Fibroblast of lung (primary cell): Measurements from ENCODE around the gene DMRTC2. TPM values are rescaled to one million over a fixed set of nuclear protein-coding genes. Genes with fewer than 3 reads are reported as not detected.

Source experiments
- DNase-seq, 2 donors: peaks; one replicate each; pipeline versions ENCODE4 v3.0.0 to v3.0.0-alpha.2; 2010; ENCODE audit warnings: low read depth in 2 of 2
- H2AFZ ChIP-seq: 2 replicates; pipeline ENCODE4 v1.5.1; 2012; ENCODE audit warnings: low read length, control low read depth, inconsistent platforms
- H3K27ac ChIP-seq: 2 replicates; pipeline ENCODE4 v1.5.1; 2011; ENCODE audit warnings: low read length, control low read depth; ENCODE audit not compliant: insufficient read depth
- H3K27me3 ChIP-seq: 2 replicates; pipeline ENCODE4 v1.5.1; 2011; ENCODE audit warnings: mild to moderate bottlenecking, low read length; ENCODE audit not compliant: control insufficient read depth, insufficient read depth
- H3K36me3 ChIP-seq: 2 replicates; pipeline ENCODE4 v1.5.1; 2011; ENCODE audit warnings: low read length; ENCODE audit not compliant: control insufficient read depth, insufficient read depth
- H3K4me1 ChIP-seq: 2 replicates; pipeline ENCODE4 v1.5.1; 2011; ENCODE audit warnings: low read length; ENCODE audit not compliant: control insufficient read depth, insufficient read depth; ENCODE audit errors: extremely low read depth
- H3K4me2 ChIP-seq: 2 replicates; pipeline ENCODE4 v1.5.1; 2011; ENCODE audit warnings: low read length, control low read depth; ENCODE audit not compliant: insufficient read depth; ENCODE audit errors: extremely low read depth
- H3K4me3 ChIP-seq, 4 experiments: fragments of 200-600 bp in 1 of 4; sonication (generic) in 1 of 4; replicated peaks in 1 of 4; 2 replicates each; pipeline ENCODE4 v1.5.1; 2011 to 2016; ENCODE audit warnings: low read length in 4 of 4, low read depth in 3 of 4, mild to moderate bottlenecking in 3 of 4, control low read depth in 2 of 4, inconsistent platforms in 1 of 4, mixed read lengths in 1 of 4; ENCODE audit not compliant: insufficient read depth in 1 of 4; ENCODE audit errors: control extremely low read depth in 1 of 4
- H3K79me2 ChIP-seq: 2 replicates; pipeline ENCODE4 v1.5.1; 2012; ENCODE audit warnings: mild to moderate bottlenecking, low read length, inconsistent platforms; ENCODE audit not compliant: control insufficient read depth, insufficient read depth
- H3K9ac ChIP-seq: 2 replicates; pipeline ENCODE4 v1.5.1; 2011; ENCODE audit warnings: mild to moderate bottlenecking, low read length, control low read depth; ENCODE audit not compliant: insufficient read depth
- H3K9me3 ChIP-seq: 2 replicates; pipeline ENCODE4 v1.5.1; 2012; ENCODE audit warnings: low read depth, low read length; ENCODE audit not compliant: control insufficient read depth, insufficient read depth
- H4K20me1 ChIP-seq: 2 replicates; pipeline ENCODE4 v1.5.1; 2011; ENCODE audit warnings: low read length; ENCODE audit not compliant: control insufficient read depth, insufficient read depth; ENCODE audit errors: extremely low read depth
- CTCF ChIP-seq, 2 donors: IDR thresholded peaks in 1 of 2; conservative IDR thresholded peaks in 1 of 2; 1 replicate in 1 of 2; 2 replicates in 1 of 2; pipeline ENCODE4 v1.5.1; 2011 to 2012; ENCODE audit warnings: low read length in 2 of 2, control low read depth in 1 of 2, inconsistent platforms in 1 of 2, low read depth in 1 of 2, mild to moderate bottlenecking in 1 of 2
- EZH2 ChIP-seq: IDR thresholded peaks from 2 replicates; pipeline ENCODE4 v1.5.1; 2012; ENCODE audit warnings: low read length, control low read depth, mild to moderate bottlenecking; ENCODE audit errors: missing control alignments
- polyA plus RNA-seq, 2 donors: library from polyadenylated mRNA; depleted of rRNA in 1 of 2; stranded (reverse) in 1 of 2; unstranded in 1 of 2; fragments of >200 nt; gene quantifications; 2 replicates each; pipeline ENCODE4 v1.2.1, GENCODE V29; 2011 to 2012; ENCODE audit warnings: missing spikeins in 1 of 2
- total RNA-seq: library from RNA; depleted of rRNA; stranded (reverse); fragments of >200 nt; gene quantifications from 2 replicates; pipeline ENCODE4 v1.2.1, GENCODE V29; 2014

Gene DMRTC2
- total and polyA plus RNA-seq, 2 donors (not counting 1 experiment from before 2014, with no cell fraction given), result not detected

GRCh38 chr19:41853344-41853743 is 8.5 kb downstream of the DMRTC2 start:
- no peak for DNase-seq
- no peak overlapping the region for H2AFZ ChIP-seq
- no peak overlapping the region for H3K4me2 ChIP-seq
- no peak overlapping the region for H3K9ac ChIP-seq
- TF ChIP-seq CTCF (conservative IDR thresholded peaks at IDR 0.05 in 1 of 2, IDR thresholded peaks at IDR 0.05 in 1 of 2; ENCODE audit: low read depth in 1 of 2, low read length in 2 of 2) (no peak), EZH2 (no peak)
- no peaks in the 10 kb centered on the region for H3K4me1 ChIP-seq
- H3K9me3 ChIP-seq, result no peaks in the 10 kb centered on the region
- no peaks in the 10 kb centered on the region for H3K36me3 ChIP-seq
- H4K20me1 ChIP-seq, result no peaks in the 10 kb centered on the region
- peaks cover 25% of the 10 kb centered on the region for H3K27me3 ChIP-seq
- H3K4me3 ChIP-seq, result no peak overlapping the region
- no peak overlapping the region for H3K27ac ChIP-seq
- H3K79me2 ChIP-seq, result no peaks in the 10 kb centered on the region

- no peak overlapping the region for H2AFZ ChIP-seq
- no peaks in the 10 kb centered on the region for H3K36me3 ChIP-seq
- DNase-seq, result no peak
- no peaks in the 10 kb centered on the region for H3K9me3 ChIP-seq
- H4K20me1 ChIP-seq, result no peaks in the 10 kb centered on the region
- no peak overlapping the region for H3K9ac ChIP-seq
- no peak for TF ChIP-seq EZH2
- TF ChIP-seq CTCF (conservative IDR thresholded peaks at IDR 0.05 in 1 of 2, IDR thresholded peaks at IDR 0.05 in 1 of 2; ENCODE audit: low read depth in 1 of 2, low read length in 2 of 2), result no peak
- no peak overlapping the region for H3K4me2 ChIP-seq
- H3K79me2 ChIP-seq, result no peaks in the 10 kb centered on the region
- no peak overlapping the region for H3K4me3 ChIP-seq
- H3K27me3 ChIP-seq, result peaks cover 25% of the 10 kb centered on the region
- no peaks in the 10 kb centered on the region for H3K4me1 ChIP-seq
- H3K27ac ChIP-seq, result no peak overlapping the region
Observed at GRCh38 chr19:41853768-41854167, 8.9 kb downstream of the DMRTC2 start.

GRCh38 chr19:41859213-41859617 is 14.4 kb downstream of the DMRTC2 start:
- peak overlapping the region; percentile 57 for H2AFZ ChIP-seq
- H3K79me2 ChIP-seq, result peaks cover 41% of the 10 kb centered on the region
- H3K27me3 ChIP-seq, result peaks cover 4% of the 10 kb centered on the region
- peak overlapping the region; percentile 44 to 92 (median 66) for H3K4me3 ChIP-seq
- H4K20me1 ChIP-seq, result no peaks in the 10 kb centered on the region
- no peaks in the 10 kb centered on the region for H3K9me3 ChIP-seq
- peak overlapping the region; percentile 87 for H3K4me2 ChIP-seq
- TF ChIP-seq EZH2 (no peak), CTCF (conservative IDR thresholded peaks at IDR 0.05 in 1 of 2, IDR thresholded peaks at IDR 0.05 in 1 of 2; ENCODE audit: low read depth in 1 of 2, low read length in 2 of 2) (no peak)
- no peak for DNase-seq
- peak overlapping the region; percentile 18 for H3K9ac ChIP-seq
- H3K36me3 ChIP-seq, result peaks cover 23% of the 10 kb centered on the region
- H3K27ac ChIP-seq, result no peak overlapping the region
- peaks cover 8% of the 10 kb centered on the region for H3K4me1 ChIP-seq
